ENCODE measurements around the gene RIT2.

RIT2 gene

DNA sequence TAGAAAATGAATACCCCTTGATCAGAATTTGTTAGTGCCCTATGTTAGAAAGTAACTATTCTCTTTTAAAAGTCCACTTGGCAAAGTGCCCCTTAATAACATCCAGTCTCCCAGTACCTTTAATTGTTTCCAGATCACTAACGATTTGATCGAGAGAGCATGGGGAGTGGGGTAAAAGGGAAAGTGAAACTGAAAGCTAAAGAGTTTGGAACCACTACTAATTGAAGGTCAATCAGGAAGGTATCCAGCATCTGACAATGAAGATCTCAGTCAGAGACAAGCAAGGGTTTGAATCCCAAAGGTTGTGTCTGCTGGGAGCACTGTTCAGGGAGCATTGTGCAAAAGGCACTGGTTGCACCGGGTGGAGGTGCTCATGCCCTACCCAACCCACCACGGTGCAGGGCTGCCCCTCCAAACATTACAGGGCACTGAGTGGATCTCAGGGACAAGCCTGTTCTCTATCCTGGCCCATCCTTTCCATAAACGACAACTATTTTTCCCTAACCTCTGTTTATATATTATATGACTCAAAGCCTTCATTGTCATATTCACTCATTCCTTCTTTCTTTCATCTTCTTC is 14.6 kb upstream of the RIT2 start:
- Mint-ChIP-seq H3K4me3 (no peak overlapping the region), H3K27me3 (no peaks in the 10 kb centered on the region), H3K36me3 (ENCODE audit: insufficient read depth) (no peaks in the 10 kb centered on the region), H3K4me1 (no peaks in the 10 kb centered on the region), H3K9me3 (peaks cover 11% of the 10 kb centered on the region), H3K27ac (ENCODE audit: low read depth) (no peak overlapping the region)
- ATAC-seq (replicated peaks; ENCODE audit: extremely low read depth, poor library complexity, severe bottlenecking) = no peak
- no peak for DNase-seq (ENCODE audit: low spot score in 2 of 2)

GRCh38 chr18:43125471-43125870 is 10.0 kb upstream of the RIT2 start:
- no peak for DNase-seq (ENCODE audit: low spot score in 2 of 2)
- H3K27ac Mint-ChIP-seq (ENCODE audit: low read depth) = no peak overlapping the region

DNA sequence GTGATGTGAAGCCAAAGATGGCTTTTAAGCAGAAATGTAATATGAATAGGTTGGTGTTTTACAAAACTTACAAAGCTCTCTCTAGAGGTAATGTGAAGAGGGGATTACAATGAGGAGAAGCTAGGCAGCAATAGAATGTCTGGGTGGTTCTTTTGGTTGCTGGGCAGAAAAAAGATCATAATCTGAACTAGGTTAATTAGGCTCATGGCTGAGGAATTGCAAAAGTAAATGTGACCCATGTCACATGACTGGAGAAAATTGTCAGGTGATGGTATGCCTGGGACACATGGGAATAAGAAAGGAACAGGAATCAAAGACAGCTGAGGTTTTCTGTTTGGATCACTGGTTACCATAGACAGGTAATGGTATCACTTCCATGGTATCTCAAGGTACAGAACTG is 7.5 kb upstream of the RIT2 start:
- ATAC-seq (replicated peaks; ENCODE audit: extremely low read depth, poor library complexity, severe bottlenecking) = no peak
- Mint-ChIP-seq H3K27me3 (no peaks in the 10 kb centered on the region), H3K4me1 (no peaks in the 10 kb centered on the region), H3K27ac (ENCODE audit: low read depth) (no peak overlapping the region), H3K4me3 (no peak overlapping the region), H3K9me3 (peaks cover 27% of the 10 kb centered on the region), H3K36me3 (ENCODE audit: insufficient read depth) (no peaks in the 10 kb centered on the region)
- DNase-seq (ENCODE audit: low spot score in 2 of 2) = no peak

More at GRCh38 chr18:43125471-43125870, 10.0 kb upstream of the RIT2 start:
- no peak overlapping the region for H3K4me3 Mint-ChIP-seq
- no peaks in the 10 kb centered on the region for H3K36me3 Mint-ChIP-seq (ENCODE audit: insufficient read depth)
- no peaks in the 10 kb centered on the region for H3K4me1 Mint-ChIP-seq
- peaks cover 18% of the 10 kb centered on the region for H3K9me3 Mint-ChIP-seq
- no peaks in the 10 kb centered on the region for H3K27me3 Mint-ChIP-seq
- ATAC-seq (replicated peaks; ENCODE audit: extremely low read depth, poor library complexity, severe bottlenecking) = no peak

DNA sequence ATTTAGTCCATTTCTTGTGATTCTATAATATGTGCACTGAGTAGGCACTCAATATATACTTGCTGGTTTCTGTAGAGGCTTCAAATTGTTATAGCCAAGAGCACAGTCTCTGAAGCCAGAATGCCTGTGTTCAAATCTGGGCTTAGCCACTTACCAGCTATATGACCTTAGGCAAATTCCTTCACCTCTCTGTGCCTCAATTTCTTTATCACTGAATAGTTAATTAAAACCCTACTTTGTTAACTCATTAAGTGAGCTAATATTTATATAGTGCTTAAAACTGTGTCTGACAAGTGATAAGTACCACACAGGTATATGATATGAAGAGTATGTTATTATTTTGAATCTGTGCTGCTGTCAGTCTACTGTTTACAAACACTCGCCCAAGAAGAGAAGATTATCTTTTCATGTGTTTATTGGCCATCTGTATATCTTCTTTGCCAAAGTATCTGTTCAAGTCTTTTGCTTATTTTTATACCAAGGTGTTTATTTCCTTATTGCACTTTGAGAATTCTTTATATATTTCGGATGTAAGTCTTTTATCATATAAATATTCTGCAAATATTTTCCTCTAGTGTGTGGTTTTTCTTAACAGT is 1.3 kb upstream of the RIT2 start:
- no peak for ATAC-seq (replicated peaks; ENCODE audit: extremely low read depth, poor library complexity, severe bottlenecking)
- H3K4me1 Mint-ChIP-seq = no peaks in the 10 kb centered on the region
- no peaks in the 10 kb centered on the region for H3K27me3 Mint-ChIP-seq
- H3K27ac Mint-ChIP-seq (ENCODE audit: low read depth) = no peak overlapping the region
- H3K9me3 Mint-ChIP-seq = peaks cover 19% of the 10 kb centered on the region
- no peak for DNase-seq (ENCODE audit: low spot score in 2 of 2)
- H3K36me3 Mint-ChIP-seq (ENCODE audit: insufficient read depth) = no peaks in the 10 kb centered on the region
- no peak overlapping the region for H3K4me3 Mint-ChIP-seq

GRCh38 chr18:43113220-43113895 is 2.1 kb downstream of the RIT2 start:
- no peak overlapping the region for H3K27ac Mint-ChIP-seq (ENCODE audit: low read depth)
- ATAC-seq (replicated peaks; ENCODE audit: extremely low read depth, poor library complexity, severe bottlenecking) (no peak), DNase-seq (ENCODE audit: low spot score in 2 of 2) (no peak)
- no peaks in the 10 kb centered on the region for H3K36me3 Mint-ChIP-seq (ENCODE audit: insufficient read depth)
- H3K27me3 Mint-ChIP-seq = no peaks in the 10 kb centered on the region
- peaks cover 6% of the 10 kb centered on the region for H3K9me3 Mint-ChIP-seq
- H3K4me1 Mint-ChIP-seq = no peaks in the 10 kb centered on the region
- no peak overlapping the region for H3K4me3 Mint-ChIP-seq

DNA sequence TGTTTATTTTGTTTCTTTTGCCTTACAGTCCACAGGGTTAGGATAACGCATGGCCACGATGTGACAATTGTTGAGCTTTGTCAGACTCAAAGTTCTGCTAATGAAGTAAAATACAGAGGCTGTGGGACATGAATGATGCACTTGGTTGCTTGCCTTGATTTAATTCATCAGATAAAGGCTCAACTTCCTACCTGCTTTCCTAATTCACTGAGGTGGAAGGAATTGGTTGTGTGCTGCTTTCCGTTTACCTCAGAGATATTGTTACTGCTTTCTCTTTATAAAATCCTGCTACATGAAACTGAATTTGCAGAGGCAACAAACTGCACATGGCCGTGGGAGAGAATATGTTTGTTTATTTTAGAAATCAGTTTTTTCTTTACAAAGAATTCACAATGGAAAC is 6.6 kb downstream of the RIT2 start:
- DNase-seq (ENCODE audit: low spot score in 2 of 2) (no peak), ATAC-seq (replicated peaks; ENCODE audit: extremely low read depth, poor library complexity, severe bottlenecking) (no peak)
- no peak overlapping the region for H3K27ac Mint-ChIP-seq (ENCODE audit: low read depth)
- peaks cover 7% of the 10 kb centered on the region for H3K9me3 Mint-ChIP-seq
- H3K4me3 Mint-ChIP-seq = no peak overlapping the region
- H3K4me1 Mint-ChIP-seq = no peaks in the 10 kb centered on the region
- no peaks in the 10 kb centered on the region for H3K27me3 Mint-ChIP-seq
- no peaks in the 10 kb centered on the region for H3K36me3 Mint-ChIP-seq (ENCODE audit: insufficient read depth)

- no peak for DNase-seq (ENCODE audit: low spot score in 2 of 2)
- Mint-ChIP-seq H3K4me1 (no peaks in the 10 kb centered on the region), H3K27me3 (no peaks in the 10 kb centered on the region), H3K4me3 (no peak overlapping the region), H3K36me3 (ENCODE audit: insufficient read depth) (no peaks in the 10 kb centered on the region), H3K9me3 (peaks cover 11% of the 10 kb centered on the region), H3K27ac (ENCODE audit: low read depth) (no peak overlapping the region)
- no peak for ATAC-seq (replicated peaks; ENCODE audit: extremely low read depth, poor library complexity, severe bottlenecking)
These were observed 7.0 kb downstream of the RIT2 start for GRCh38 chr18:43108469-43108868.

- H3K4me1 Mint-ChIP-seq = no peaks in the 10 kb centered on the region
- no peak overlapping the region for H3K27ac Mint-ChIP-seq (ENCODE audit: low read depth)
- H3K4me3 Mint-ChIP-seq = no peak overlapping the region
- no peaks in the 10 kb centered on the region for H3K27me3 Mint-ChIP-seq
- peaks cover 6% of the 10 kb centered on the region for H3K9me3 Mint-ChIP-seq
- ATAC-seq (replicated peaks; ENCODE audit: extremely low read depth, poor library complexity, severe bottlenecking) = no peak
- no peak for DNase-seq (ENCODE audit: low spot score in 2 of 2)
- no peaks in the 10 kb centered on the region for H3K36me3 Mint-ChIP-seq (ENCODE audit: insufficient read depth)
These were observed 21.8 kb downstream of the RIT2 start for GRCh38 chr18:43093646-43094045.

GRCh38 chr18:43092539-43092938 is 22.9 kb downstream of the RIT2 start:
- DNase-seq (ENCODE audit: low spot score in 2 of 2) (no peak), ATAC-seq (replicated peaks; ENCODE audit: extremely low read depth, poor library complexity, severe bottlenecking) (no peak)
- no peak overlapping the region for H3K4me3 Mint-ChIP-seq
- H3K27ac Mint-ChIP-seq (ENCODE audit: low read depth) = no peak overlapping the region
- H3K9me3 Mint-ChIP-seq = peaks cover 6% of the 10 kb centered on the region
- H3K4me1 Mint-ChIP-seq = no peaks in the 10 kb centered on the region
- H3K36me3 Mint-ChIP-seq (ENCODE audit: insufficient read depth) = no peaks in the 10 kb centered on the region
- no peaks in the 10 kb centered on the region for H3K27me3 Mint-ChIP-seq

DNA sequence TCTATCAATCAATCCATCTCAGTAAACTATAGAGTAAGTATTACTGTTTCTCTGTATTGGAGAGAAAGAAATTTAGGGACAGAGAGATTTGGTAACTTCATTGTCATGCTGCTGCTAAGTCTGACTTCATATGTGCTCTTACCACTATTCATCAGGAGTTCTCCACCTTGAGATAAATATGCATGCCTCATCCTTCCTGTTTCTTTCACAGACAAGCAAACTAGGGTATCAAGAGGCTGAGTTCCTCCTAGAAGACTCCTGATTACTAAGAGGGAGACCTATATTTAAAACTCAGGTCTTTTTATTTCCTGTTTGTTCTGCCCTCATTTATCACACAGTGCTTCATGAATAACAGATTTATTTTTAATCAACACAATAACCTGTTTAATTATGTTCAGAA is 34.1 kb downstream of the RIT2 start:
- ATAC-seq (replicated peaks; ENCODE audit: extremely low read depth, poor library complexity, severe bottlenecking) = no peak
- Mint-ChIP-seq H3K36me3 (ENCODE audit: insufficient read depth) (no peaks in the 10 kb centered on the region), H3K27me3 (no peaks in the 10 kb centered on the region), H3K4me3 (no peak overlapping the region), H3K27ac (ENCODE audit: low read depth) (no peak overlapping the region), H3K4me1 (no peaks in the 10 kb centered on the region), H3K9me3 (peaks cover 13% of the 10 kb centered on the region)
- DNase-seq (ENCODE audit: low spot score in 2 of 2) = no peak

- H3K27ac Mint-ChIP-seq (ENCODE audit: low read depth) = no peak overlapping the region
- DNase-seq (ENCODE audit: low spot score in 2 of 2) (no peak), ATAC-seq (replicated peaks; ENCODE audit: extremely low read depth, poor library complexity, severe bottlenecking) (no peak)
- H3K36me3 Mint-ChIP-seq (ENCODE audit: insufficient read depth) = no peaks in the 10 kb centered on the region
- H3K27me3 Mint-ChIP-seq = no peaks in the 10 kb centered on the region
- peaks cover 13% of the 10 kb centered on the region for H3K9me3 Mint-ChIP-seq
- H3K4me1 Mint-ChIP-seq = no peaks in the 10 kb centered on the region
- no peak overlapping the region for H3K4me3 Mint-ChIP-seq
These were observed 34.8 kb downstream of the RIT2 start for GRCh38 chr18:43080671-43081070.

DNA sequence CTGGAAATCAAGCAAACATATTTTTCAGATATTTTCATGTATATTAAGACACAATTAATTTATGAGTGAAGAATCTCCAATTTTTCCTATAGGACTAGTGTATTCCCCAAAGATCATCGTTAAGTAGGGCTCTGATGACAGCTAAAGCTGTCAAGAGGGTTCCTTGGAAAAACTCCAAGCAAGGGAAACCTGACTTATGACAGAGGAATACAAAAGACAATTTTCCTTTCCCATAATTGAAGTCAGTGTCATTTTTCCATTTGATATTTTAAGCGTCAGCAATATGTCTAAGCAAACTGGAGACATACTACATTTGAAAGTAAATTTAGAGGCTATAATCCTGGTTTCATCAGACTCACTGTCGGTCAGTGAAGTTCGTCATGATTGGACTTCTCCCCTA is 36.1 kb downstream of the RIT2 start:
- no peaks in the 10 kb centered on the region for H3K36me3 Mint-ChIP-seq (ENCODE audit: insufficient read depth)
- no peak overlapping the region for H3K4me3 Mint-ChIP-seq
- ATAC-seq (replicated peaks; ENCODE audit: extremely low read depth, poor library complexity, severe bottlenecking) = no peak
- DNase-seq (ENCODE audit: low spot score in 2 of 2) = no peak
- no peaks in the 10 kb centered on the region for H3K4me1 Mint-ChIP-seq
- no peaks in the 10 kb centered on the region for H3K27me3 Mint-ChIP-seq
- H3K9me3 Mint-ChIP-seq = peaks cover 13% of the 10 kb centered on the region
- H3K27ac Mint-ChIP-seq (ENCODE audit: low read depth) = no peak overlapping the region

DNA sequence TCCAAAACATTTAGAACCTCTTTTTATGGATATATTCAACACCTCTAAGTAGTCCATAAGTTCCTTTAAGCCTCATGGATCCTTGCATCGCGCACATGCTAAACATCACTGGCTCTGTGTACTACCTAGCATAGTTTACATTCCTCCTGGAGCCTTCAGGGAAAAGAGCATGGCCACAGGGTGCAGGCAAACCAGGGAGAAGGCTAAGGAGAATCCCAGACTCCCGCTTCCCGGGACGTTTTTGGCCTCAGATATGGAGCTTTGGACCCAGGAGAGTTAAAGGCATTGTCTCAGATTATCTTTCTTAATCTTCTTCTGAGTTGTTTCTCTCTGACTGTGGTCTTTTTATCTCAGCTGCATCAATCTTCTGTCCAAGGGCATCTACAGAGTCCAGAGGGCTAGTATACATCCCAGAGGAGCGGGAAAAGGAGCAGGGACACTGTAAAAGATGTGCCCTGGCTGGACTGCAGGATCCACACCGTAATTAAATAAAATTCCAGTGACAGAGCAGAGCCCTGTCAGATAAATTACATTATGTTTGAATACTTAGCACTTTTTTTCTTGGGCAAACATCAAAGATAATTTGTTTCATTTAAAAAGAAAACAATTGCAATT is 36.9 kb downstream of the RIT2 start:
- Mint-ChIP-seq H3K4me1 (no peaks in the 10 kb centered on the region), H3K27me3 (no peaks in the 10 kb centered on the region), H3K4me3 (no peak overlapping the region), H3K36me3 (ENCODE audit: insufficient read depth) (no peaks in the 10 kb centered on the region), H3K9me3 (peaks cover 13% of the 10 kb centered on the region), H3K27ac (ENCODE audit: low read depth) (no peak overlapping the region)
- DNase-seq (ENCODE audit: low spot score in 2 of 2) (no peak), ATAC-seq (replicated peaks; ENCODE audit: extremely low read depth, poor library complexity, severe bottlenecking) (no peak)
